ENCODE results near the gene GCH1. TPM values are rescaled to one million over a fixed set of nuclear protein-coding genes. Genes with fewer than 3 reads are reported as not detected.

GCH1 gene
- total and polyA plus RNA-seq, 2 donors from 2014 or later, result 9.2 to 12.3 TPM

- Histone ChIP-seq H3K4me1 (ENCODE audit: control insufficient read depth in 2 of 3, insufficient read depth in 2 of 3, low read depth in 1 of 3, low read length in 3 of 3) (peaks cover 0 to 9% (median 4%) of the 10 kb centered on the region in 3 donors), H3K36me3 (ENCODE audit: control insufficient read depth in 2 of 3, insufficient read depth in 3 of 3, low read length in 3 of 3) (no peaks in the 10 kb centered on the region), H3K27ac (ENCODE audit: low read depth in 2 of 2, low read length in 2 of 2) (no peak overlapping the region), H3K4me3 (ENCODE audit: low read length in 3 of 3) (no peak overlapping the region), H3K9me3 (ENCODE audit: control insufficient read depth in 2 of 3, insufficient read depth in 1 of 3, low read length in 3 of 3) (no peaks in the 10 kb centered on the region), H3K27me3 (ENCODE audit: control insufficient read depth, insufficient read depth, low read length) (no peaks in the 10 kb centered on the region), H3K9ac (ENCODE audit: low read length in 3 of 3) (no peak overlapping the region)
- intact Hi-C loops (cut with DNase I), result no loop called here
- TF ChIP-seq, protein P1, sequence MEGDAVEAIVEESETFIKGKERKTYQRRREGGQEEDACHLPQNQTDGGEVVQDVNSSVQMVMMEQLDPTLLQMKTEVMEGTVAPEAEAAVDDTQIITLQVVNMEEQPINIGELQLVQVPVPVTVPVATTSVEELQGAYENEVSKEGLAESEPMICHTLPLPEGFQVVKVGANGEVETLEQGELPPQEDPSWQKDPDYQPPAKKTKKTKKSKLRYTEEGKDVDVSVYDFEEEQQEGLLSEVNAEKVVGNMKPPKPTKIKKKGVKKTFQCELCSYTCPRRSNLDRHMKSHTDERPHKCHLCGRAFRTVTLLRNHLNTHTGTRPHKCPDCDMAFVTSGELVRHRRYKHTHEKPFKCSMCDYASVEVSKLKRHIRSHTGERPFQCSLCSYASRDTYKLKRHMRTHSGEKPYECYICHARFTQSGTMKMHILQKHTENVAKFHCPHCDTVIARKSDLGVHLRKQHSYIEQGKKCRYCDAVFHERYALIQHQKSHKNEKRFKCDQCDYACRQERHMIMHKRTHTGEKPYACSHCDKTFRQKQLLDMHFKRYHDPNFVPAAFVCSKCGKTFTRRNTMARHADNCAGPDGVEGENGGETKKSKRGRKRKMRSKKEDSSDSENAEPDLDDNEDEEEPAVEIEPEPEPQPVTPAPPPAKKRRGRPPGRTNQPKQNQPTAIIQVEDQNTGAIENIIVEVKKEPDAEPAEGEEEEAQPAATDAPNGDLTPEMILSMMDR (IDR thresholded peaks at IDR 0.05; ENCODE audit: borderline replicate concordance, extremely low read depth, insufficient read depth), result no peak
- DNase-seq, result no peak
- no peak for FAIRE-seq
These were observed 65.0 kb downstream of the GCH1 start for GRCh38 chr14:54837508-54838149.

- no peaks in the 10 kb centered on the region for H3K27me3 ChIP-seq (ENCODE audit: control insufficient read depth, insufficient read depth, low read length)
- DNase-seq, result no peak
- peaks cover 0 to 9% (median 4%) of the 10 kb centered on the region in 3 donors for H3K4me1 ChIP-seq (ENCODE audit: control insufficient read depth in 2 of 3, insufficient read depth in 2 of 3, low read depth in 1 of 3, low read length in 3 of 3)
- no peaks in the 10 kb centered on the region for H3K36me3 ChIP-seq (ENCODE audit: control insufficient read depth in 2 of 3, insufficient read depth in 3 of 3, low read length in 3 of 3)
- no peaks in the 10 kb centered on the region for H3K9me3 ChIP-seq (ENCODE audit: control insufficient read depth in 2 of 3, insufficient read depth in 1 of 3, low read length in 3 of 3)
- H3K4me3 ChIP-seq (ENCODE audit: low read length in 3 of 3), result no peak overlapping the region
- H3K9ac ChIP-seq (ENCODE audit: low read length in 3 of 3), result no peak overlapping the region
- intact Hi-C loops (cut with DNase I), result no loop called here
- FAIRE-seq, result no peak
- TF ChIP-seq, protein P1 (IDR thresholded peaks at IDR 0.05; ENCODE audit: borderline replicate concordance, extremely low read depth, insufficient read depth), result no peak
- H3K27ac ChIP-seq (ENCODE audit: low read depth in 2 of 2, low read length in 2 of 2), result no peak overlapping the region
These were observed 66.4 kb downstream of the GCH1 start for GRCh38 chr14:54836231-54836630.

DNA sequence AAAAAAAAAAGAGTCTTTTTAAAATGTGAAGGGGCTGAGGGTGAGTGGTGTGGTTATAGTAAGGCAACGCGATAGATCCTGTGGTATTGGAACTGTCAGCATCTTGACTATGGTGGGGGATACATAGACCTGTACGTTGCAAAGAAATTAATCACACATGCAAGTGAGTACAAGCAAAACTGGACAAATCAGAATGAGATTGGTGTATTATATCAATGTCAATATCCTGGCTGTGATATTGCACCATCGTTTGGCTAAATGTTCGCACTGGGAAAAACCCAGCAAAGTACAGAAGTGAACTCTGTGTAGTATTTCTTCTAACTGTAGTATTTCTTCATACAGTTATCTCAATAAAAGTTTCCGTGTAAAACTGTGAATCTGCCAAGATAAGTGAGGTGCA is 67.9 kb downstream of the GCH1 start:
- TF ChIP-seq, protein P1 (IDR thresholded peaks at IDR 0.05; ENCODE audit: borderline replicate concordance, extremely low read depth, insufficient read depth), result no peak
- H3K27ac ChIP-seq (ENCODE audit: low read depth in 2 of 2, low read length in 2 of 2), result no peak overlapping the region
- H3K27me3 ChIP-seq (ENCODE audit: control insufficient read depth, insufficient read depth, low read length), result no peaks in the 10 kb centered on the region
- no peak for FAIRE-seq
- DNase-seq, result no peak
- intact Hi-C loops (cut with DNase I), result no loop called here
- H3K4me1 ChIP-seq (ENCODE audit: control insufficient read depth in 2 of 3, insufficient read depth in 2 of 3, low read depth in 1 of 3, low read length in 3 of 3), result peaks cover 0 to 1% (median under 1%) of the 10 kb centered on the region in 3 donors
- no peak overlapping the region for H3K4me3 ChIP-seq (ENCODE audit: low read length in 3 of 3)
- H3K9ac ChIP-seq (ENCODE audit: low read length in 3 of 3), result no peak overlapping the region
- H3K9me3 ChIP-seq (ENCODE audit: control insufficient read depth in 2 of 3, insufficient read depth in 1 of 3, low read length in 3 of 3), result no peaks in the 10 kb centered on the region
- no peaks in the 10 kb centered on the region for H3K36me3 ChIP-seq (ENCODE audit: control insufficient read depth in 2 of 3, insufficient read depth in 3 of 3, low read length in 3 of 3)

DNA sequence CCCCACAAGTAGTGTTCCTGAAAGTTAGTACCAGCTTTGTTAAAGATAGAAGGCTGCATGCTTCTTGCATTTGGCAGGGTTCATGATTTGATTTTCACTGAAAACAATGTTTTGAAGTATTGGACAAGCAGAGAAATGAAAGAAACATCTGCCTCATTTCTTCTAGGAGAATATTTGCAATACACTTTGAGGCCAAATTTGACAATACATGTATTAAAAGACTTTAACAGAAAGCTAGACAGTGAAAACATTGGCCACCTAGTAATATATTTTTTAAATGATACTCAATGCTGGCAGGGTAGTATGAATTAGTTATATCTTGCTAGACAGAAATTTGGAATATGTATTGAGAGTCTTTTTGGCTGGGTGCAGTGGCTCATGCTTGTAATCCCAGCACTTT is 68.5 kb downstream of the GCH1 start:
- H3K9me3 ChIP-seq (ENCODE audit: control insufficient read depth in 2 of 3, insufficient read depth in 1 of 3, low read length in 3 of 3), result no peaks in the 10 kb centered on the region
- no peak overlapping the region for H3K27ac ChIP-seq (ENCODE audit: low read depth in 2 of 2, low read length in 2 of 2)
- intact Hi-C loops (cut with DNase I), result no loop called here
- no peak overlapping the region for H3K9ac ChIP-seq (ENCODE audit: low read length in 3 of 3)
- DNase-seq (no peak), FAIRE-seq (no peak)
- TF ChIP-seq, protein P1 (IDR thresholded peaks at IDR 0.05; ENCODE audit: borderline replicate concordance, extremely low read depth, insufficient read depth), result no peak
- H3K4me1 ChIP-seq (ENCODE audit: control insufficient read depth in 2 of 3, insufficient read depth in 2 of 3, low read depth in 1 of 3, low read length in 3 of 3), result no peaks in the 10 kb centered on the region
- no peaks in the 10 kb centered on the region for H3K27me3 ChIP-seq (ENCODE audit: control insufficient read depth, insufficient read depth, low read length)
- H3K36me3 ChIP-seq (ENCODE audit: control insufficient read depth in 2 of 3, insufficient read depth in 3 of 3, low read length in 3 of 3), result no peaks in the 10 kb centered on the region
- no peak overlapping the region for H3K4me3 ChIP-seq (ENCODE audit: low read length in 3 of 3)

Data from kidney (tissue), 14 donors.